K562 (cell line): ENCODE measurements around the gene TRMT2A. TPM values are rescaled to one million over a fixed set of nuclear protein-coding genes. Genes with fewer than 3 reads are reported as not detected.

ENCODE experiments used
- BRF1 ChIP-seq: IDR thresholded peaks from 3 replicates; pipeline ENCODE4 v1.6.1; 2011; ENCODE audit warnings: borderline replicate concordance, mild to moderate bottlenecking; ENCODE audit not compliant: insufficient read length; ENCODE audit errors: extremely low read depth
- FOXJ3 ChIP-seq: sonication (generic); formaldehyde crosslinking; IDR thresholded peaks from 2 replicates; pipeline ENCODE4 v1.4.0; 2020; ENCODE audit warnings: mild to moderate bottlenecking, missing genetic modification reagents
- FOXP1 ChIP-seq: sonication (generic); formaldehyde crosslinking; IDR thresholded peaks from 2 replicates; pipeline ENCODE4 v1.8.0; 2022; ENCODE audit warnings: mild to moderate bottlenecking, missing genetic modification reagents
- GABPA ChIP-seq: fragments of 200-800 bp; sonication (Bioruptor generic); conservative IDR thresholded peaks from 2 replicates; pipeline ENCODE4 v1.6.1; 2016; ENCODE audit warnings: low read depth, missing genetic modification characterization, missing compliant biosample characterization
- HNRNPL ChIP-seq: fragments of 200-400 bp; formaldehyde crosslinking; IDR thresholded peaks from 2 replicates; pipeline ENCODE4 v1.6.1; 2017; ENCODE audit warnings: low read depth, mild to moderate bottlenecking, low read length
- KAT7 ChIP-seq: sonication (generic); formaldehyde crosslinking; IDR thresholded peaks from 2 replicates; pipeline ENCODE4 v1.8.0; 2022; ENCODE audit warnings: missing genetic modification reagents, mild to moderate bottlenecking, borderline replicate concordance
- KAT8 ChIP-seq: fragments of 450-650 bp; IDR thresholded peaks from 2 replicates; pipeline ENCODE4 v1.6.1; 2016; ENCODE audit warnings: low read depth, mild to moderate bottlenecking
- KHSRP ChIP-seq: fragments of 450-650 bp; IDR thresholded peaks from 2 replicates; pipeline ENCODE4 v1.6.1; 2017
- PHB2 ChIP-seq: fragments of 450-650 bp; IDR thresholded peaks from 2 replicates; pipeline ENCODE4 v1.6.1; 2017; ENCODE audit warnings: low read depth
- RUNX1 ChIP-seq: sonication (generic); IDR thresholded peaks from 2 replicates; pipeline ENCODE4 v1.6.1; 2016; ENCODE audit warnings: antibody characterized with exemption, low read depth
- SAFB ChIP-seq: fragments of 200-400 bp; formaldehyde crosslinking; IDR thresholded peaks from 2 replicates; pipeline ENCODE4 v1.6.1; 2017; ENCODE audit warnings: low read depth, low read length, borderline replicate concordance
- TBL1XR1 ChIP-seq, 2 experiments: IDR thresholded peaks; 2 replicates each; pipeline ENCODE4 v1.6.1; 2012; ENCODE audit warnings: improper control_type of control experiment in 2 of 2, low read length in 2 of 2, mild to moderate bottlenecking in 1 of 2
- U2AF1 ChIP-seq: fragments of 200-400 bp; formaldehyde crosslinking; optimal IDR thresholded peaks from 2 replicates; pipeline ENCODE3; 2017; ENCODE audit warnings: mild to moderate bottlenecking, low read depth, low read length, moderate library complexity
- ZBTB17 ChIP-seq: fragments of 450-650 bp; formaldehyde crosslinking; IDR thresholded peaks from 2 replicates; pipeline ENCODE4 v1.4.0; 2020; ENCODE audit warnings: mild to moderate bottlenecking
- ZNF347 ChIP-seq: fragments of 450-650 bp; formaldehyde crosslinking; IDR thresholded peaks from 2 replicates; pipeline ENCODE4 v1.4.0; 2020; ENCODE audit warnings: low read depth, mild to moderate bottlenecking, moderate library complexity
- ZNF398 ChIP-seq: fragments of 250-450 bp; sonication (Bioruptor Pico); IDR thresholded peaks from 2 replicates; pipeline ENCODE4 v1.8.0; 2021; ENCODE audit warnings: moderate library complexity, mild to moderate bottlenecking, inconsistent platforms
- ZZZ3 ChIP-seq: fragments of 450-650 bp; IDR thresholded peaks from 2 replicates; pipeline ENCODE4 v1.6.1; 2016; ENCODE audit warnings: antibody characterized with exemption, mild to moderate bottlenecking, moderate library complexity
- polyA plus RNA-seq, 8 experiments: library from polyadenylated mRNA; depleted of rRNA in 4 of 8; stranded (reverse) in 5 of 8; unstranded in 3 of 8; fragments of >200 nt; fragmentation: Nextera tagmentation in 2 of 8; fragmentation: Illumina TruSeq in 1 of 8; extraction: Ambion mirVana in 2 of 8; extraction: Trizol in 1 of 8; gene quantifications; 2 replicates each; pipeline versions ENCODE4 v1.2.1 to v1.2.3, GENCODE V29; 2011 to 2014; ENCODE audit warnings: inconsistent platforms in 1 of 8, missing spikeins in 1 of 8
- total RNA-seq, 7 experiments: library from RNA; depleted of rRNA in 6 of 7; stranded (reverse); fragments of >200 nt in 6 of 7; fragmentation: Illumina TruSeq in 2 of 7; extraction: Trizol in 2 of 7; gene quantifications; 2 replicates each; pipeline versions ENCODE4 v1.2.1 to v1.2.3, GENCODE V29; 2011 to 2021; ENCODE audit warnings: low replicate concordance in 1 of 7
- TF ChIP-seq, protein P1 (sequence below): IDR thresholded peaks from 2 replicates; pipeline ENCODE4 v1.6.1; 2011; ENCODE audit not compliant: insufficient read length; ENCODE audit errors: extremely low read depth
- TF ChIP-seq, protein P2 (sequence below): fragments of 450-650 bp; IDR thresholded peaks from 2 replicates; pipeline ENCODE4 v1.6.1; 2016; ENCODE audit warnings: missing biosample characterization, missing genetic modification characterization
- TF ChIP-seq, protein P3 (sequence below): fragments of 450-650 bp; formaldehyde crosslinking; IDR thresholded peaks from 2 replicates; pipeline ENCODE4 v1.4.0; 2022; ENCODE audit warnings: missing genetic modification characterization
- TF ChIP-seq, protein P4 (sequence below): sonication (generic); formaldehyde crosslinking; IDR thresholded peaks from 2 replicates; pipeline ENCODE4 v1.8.0; 2022; ENCODE audit warnings: mild to moderate bottlenecking, missing genetic modification reagents
- TF ChIP-seq, protein P5 (sequence below): fragments of 450-650 bp; IDR thresholded peaks from 2 replicates; pipeline ENCODE4 v1.6.1; 2016

The TRMT2A gene
- total and polyA plus RNA-seq, 9 of the 15 experiments (the other 6 are each of a cell fraction or from before 2014, with no cell fraction given), result 1.6 to 265 (median 140) TPM

GRCh38 chr22:20154602-20155187, 37.7 kb upstream of the TRMT2A start (continued):
- TF ChIP-seq FOXP1 (CRISPR knock-in tag) (no peak; the same call in 1 of the 2 replicates), ZBTB17 (CRISPR knock-in tag) (no peak), GABPA (no peak), KAT8 (no peak), KAT7 (no peak), TBL1XR1 (IDR thresholded peaks at IDR 0.05; ENCODE audit: low read length in 2 of 2) (no peak), HNRNPL (no peak), FOXJ3 (CRISPR knock-in tag) (no peak), PHB2 (no peak), ZZZ3 (no peak), KHSRP (no peak), RUNX1 (no peak), ZNF398 (CRISPR knock-in tag) (no peak), ZNF347 (CRISPR knock-in tag) (no peak), SAFB (no peak), U2AF1 (no peak), BRF1 (no peak)
- TF ChIP-seq, protein P1, sequence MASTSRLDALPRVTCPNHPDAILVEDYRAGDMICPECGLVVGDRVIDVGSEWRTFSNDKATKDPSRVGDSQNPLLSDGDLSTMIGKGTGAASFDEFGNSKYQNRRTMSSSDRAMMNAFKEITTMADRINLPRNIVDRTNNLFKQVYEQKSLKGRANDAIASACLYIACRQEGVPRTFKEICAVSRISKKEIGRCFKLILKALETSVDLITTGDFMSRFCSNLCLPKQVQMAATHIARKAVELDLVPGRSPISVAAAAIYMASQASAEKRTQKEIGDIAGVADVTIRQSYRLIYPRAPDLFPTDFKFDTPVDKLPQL, result no peak
- TF ChIP-seq, protein P2, sequence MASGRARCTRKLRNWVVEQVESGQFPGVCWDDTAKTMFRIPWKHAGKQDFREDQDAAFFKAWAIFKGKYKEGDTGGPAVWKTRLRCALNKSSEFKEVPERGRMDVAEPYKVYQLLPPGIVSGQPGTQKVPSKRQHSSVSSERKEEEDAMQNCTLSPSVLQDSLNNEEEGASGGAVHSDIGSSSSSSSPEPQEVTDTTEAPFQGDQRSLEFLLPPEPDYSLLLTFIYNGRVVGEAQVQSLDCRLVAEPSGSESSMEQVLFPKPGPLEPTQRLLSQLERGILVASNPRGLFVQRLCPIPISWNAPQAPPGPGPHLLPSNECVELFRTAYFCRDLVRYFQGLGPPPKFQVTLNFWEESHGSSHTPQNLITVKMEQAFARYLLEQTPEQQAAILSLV, result no peak
- TF ChIP-seq, protein P3, sequence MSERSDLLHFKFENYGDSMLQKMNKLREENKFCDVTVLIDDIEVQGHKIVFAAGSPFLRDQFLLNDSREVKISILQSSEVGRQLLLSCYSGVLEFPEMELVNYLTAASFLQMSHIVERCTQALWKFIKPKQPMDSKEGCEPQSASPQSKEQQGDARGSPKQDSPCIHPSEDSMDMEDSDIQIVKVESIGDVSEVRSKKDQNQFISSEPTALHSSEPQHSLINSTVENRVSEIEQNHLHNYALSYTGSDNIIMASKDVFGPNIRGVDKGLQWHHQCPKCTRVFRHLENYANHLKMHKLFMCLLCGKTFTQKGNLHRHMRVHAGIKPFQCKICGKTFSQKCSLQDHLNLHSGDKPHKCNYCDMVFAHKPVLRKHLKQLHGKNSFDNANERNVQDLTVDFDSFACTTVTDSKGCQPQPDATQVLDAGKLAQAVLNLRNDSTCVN, result no peak
- TF ChIP-seq, protein P4, sequence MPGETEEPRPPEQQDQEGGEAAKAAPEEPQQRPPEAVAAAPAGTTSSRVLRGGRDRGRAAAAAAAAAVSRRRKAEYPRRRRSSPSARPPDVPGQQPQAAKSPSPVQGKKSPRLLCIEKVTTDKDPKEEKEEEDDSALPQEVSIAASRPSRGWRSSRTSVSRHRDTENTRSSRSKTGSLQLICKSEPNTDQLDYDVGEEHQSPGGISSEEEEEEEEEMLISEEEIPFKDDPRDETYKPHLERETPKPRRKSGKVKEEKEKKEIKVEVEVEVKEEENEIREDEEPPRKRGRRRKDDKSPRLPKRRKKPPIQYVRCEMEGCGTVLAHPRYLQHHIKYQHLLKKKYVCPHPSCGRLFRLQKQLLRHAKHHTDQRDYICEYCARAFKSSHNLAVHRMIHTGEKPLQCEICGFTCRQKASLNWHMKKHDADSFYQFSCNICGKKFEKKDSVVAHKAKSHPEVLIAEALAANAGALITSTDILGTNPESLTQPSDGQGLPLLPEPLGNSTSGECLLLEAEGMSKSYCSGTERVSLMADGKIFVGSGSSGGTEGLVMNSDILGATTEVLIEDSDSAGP (CRISPR knock-in tag), result 0 out of 2 replicates have a peak, but pooled peaks have one; percentile 27
- TF ChIP-seq, protein P5, sequence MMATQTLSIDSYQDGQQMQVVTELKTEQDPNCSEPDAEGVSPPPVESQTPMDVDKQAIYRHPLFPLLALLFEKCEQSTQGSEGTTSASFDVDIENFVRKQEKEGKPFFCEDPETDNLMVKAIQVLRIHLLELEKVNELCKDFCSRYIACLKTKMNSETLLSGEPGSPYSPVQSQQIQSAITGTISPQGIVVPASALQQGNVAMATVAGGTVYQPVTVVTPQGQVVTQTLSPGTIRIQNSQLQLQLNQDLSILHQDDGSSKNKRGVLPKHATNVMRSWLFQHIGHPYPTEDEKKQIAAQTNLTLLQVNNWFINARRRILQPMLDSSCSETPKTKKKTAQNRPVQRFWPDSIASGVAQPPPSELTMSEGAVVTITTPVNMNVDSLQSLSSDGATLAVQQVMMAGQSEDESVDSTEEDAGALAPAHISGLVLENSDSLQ, result no peak
